DMS 273 (cell line): ENCODE measurements around the gene RHBDF2.

Experiments used
- DNase-seq: peaks from one replicate; lab custom pipeline; 2025; ENCODE audit not compliant: unreplicated experiment; lab: John Stamatoyannopoulos, UW

The RHBDF2 gene

DNA sequence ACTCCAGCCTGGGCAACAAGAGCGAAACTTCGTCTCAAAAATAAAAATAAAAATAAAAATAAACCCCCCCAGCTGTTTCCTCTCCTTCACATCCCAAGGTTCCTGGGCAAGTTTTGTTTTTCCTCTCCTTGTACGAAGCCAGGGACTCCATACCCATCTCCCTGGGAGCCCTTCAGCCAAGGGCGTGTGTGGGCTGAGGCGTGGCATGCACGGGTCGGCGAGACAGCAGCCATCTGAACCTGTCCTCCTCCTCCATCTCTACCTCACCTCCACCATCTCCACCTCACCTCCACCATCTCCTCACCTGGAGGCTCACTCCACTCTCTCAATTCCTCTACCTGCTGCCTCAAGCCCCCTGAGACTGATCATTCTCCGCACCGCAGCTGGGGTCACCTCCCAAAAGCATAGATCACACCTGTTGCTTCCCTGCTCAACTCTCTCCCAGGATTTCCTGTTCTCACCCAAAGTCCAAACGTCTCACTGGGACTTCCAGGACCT is 16.9 kb downstream of the RHBDF2 start:
- no peak for DNase-seq

DNA sequence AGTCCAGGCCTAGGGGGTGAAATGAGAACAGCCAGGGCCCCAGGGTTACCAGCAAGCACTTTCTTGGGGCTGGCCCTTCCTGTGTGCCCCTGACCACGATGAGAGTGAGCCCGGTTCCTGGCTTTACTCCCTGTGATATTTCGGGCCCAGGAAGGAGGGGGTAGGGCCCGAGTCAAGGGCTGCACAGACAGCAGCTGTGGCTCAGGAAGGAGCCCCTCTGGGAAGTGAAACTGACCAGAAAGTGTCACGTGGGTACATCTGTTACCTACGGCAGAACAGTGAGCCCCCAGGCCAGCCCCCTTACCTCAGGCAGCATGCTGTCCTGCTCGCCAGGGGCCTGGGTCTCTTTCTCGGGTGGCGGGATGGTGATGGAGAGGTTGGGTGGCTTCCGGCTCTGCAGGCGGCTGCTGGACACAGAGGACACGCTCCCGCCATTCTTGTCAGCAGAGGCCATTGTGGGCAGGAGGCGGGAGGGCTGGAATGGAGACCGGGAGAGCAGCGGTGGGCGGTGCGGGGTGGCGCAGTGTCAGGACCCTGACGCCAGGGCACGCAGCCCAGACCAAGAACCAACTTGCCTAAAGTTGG is 20.1 kb downstream of the RHBDF2 start:
- DNase-seq: no peak

DNA sequence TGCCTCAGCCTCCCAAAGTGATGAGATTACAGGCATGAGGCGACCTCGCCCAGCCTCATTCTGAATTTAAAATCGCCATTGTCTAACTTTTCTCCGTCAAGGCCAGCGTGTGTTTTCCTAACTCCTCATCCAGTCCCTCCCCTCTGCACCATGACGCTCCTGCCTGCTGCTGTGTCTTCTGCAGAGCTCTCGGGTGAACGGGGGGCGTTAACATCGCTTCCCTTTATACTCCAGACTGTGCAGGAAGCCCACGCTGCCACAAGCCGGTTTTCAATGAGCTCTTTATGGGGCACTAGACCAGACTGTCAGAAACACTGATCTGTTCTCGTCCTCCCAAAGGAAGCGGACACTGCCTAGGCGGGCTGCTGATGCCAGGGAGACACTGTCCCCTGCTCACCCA is 20.6 kb downstream of the RHBDF2 start:
- DNase-seq: no peak

DNA sequence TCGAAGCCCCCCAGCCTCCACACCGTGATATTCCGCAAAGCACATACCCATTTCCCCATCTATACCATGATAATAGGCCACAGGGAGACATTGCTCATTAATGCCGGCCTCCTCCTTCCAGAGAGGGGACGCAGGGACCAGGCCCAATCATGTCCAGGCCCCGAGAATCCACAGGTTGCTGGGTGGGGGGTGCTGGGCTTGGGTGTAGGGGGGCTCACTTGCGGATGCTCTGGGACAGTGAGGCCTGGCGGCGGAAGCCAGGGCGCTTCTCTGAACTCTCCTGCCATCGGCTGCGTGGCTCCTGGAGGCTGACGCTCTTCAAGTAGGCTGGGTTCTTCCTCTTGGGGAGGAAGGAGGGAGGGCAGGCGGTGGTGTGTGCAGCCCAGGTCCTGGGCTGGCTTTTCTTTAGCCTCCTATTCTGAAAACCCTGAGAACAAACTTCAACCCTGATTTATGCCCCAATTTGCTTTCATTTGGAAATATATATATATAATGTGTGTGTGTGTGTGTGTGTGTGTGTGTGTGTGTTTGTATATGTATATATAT is 21.6 kb downstream of the RHBDF2 start:
- no peak for DNase-seq

DNA sequence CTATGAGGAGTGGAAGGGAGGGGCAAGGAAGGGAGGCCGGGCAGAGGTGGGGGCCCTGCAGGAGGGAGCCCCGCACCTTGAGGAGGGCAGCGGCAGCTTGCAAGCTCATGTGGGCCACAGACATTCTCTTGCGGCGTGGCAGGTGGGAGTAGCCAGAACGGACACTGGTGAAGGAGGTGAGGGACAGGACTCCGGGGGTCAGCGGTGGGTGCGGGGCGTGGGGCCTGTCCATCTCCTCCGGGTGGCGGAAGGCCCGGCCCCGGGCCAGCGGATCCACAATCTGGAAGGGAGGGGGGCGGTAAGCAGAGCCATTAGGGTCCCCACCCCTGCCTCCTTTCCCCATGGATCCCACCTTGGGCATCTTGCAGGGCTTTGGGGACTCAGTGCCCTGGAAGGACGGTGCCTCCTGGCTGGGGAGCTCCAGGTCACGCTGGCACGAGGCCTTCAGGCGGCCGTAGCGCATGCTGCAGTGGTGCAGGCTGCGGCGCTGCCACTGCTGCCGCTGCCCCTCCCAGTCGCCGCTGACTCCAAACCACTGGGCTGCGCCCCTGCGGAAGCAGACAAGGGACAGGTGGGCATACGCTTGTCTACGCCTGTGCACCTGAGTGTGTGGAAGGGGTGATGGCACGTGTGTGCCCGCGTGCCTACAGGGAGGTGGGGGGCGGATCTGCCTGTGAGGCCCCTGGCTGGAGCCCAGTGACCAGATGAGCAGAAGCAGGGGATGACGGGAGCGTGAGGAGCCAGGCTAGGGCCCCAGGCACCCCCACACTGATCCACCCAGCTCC is 22.3 kb downstream of the RHBDF2 start:
- DNase-seq: no peak

DNA sequence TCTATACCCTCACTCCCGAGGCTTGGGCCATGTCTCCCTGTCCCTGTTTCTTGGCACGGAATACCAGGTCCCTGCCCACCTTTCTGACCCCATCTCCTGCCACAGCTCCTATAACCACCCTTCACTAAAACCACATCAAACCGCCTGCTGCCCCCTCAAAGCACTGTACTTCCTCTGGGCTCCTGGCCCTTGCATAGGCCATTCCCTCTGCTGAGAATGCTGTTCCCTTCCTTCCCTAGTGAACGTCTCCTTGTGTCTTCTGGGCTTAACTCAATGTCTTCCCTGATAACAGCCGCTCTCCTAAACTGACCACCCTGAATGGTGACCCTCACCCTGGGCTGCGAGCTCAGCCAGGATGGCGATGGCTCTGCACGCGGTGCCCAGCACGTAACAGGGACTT is 23.1 kb downstream of the RHBDF2 start:
- DNase-seq: no peak

DNA sequence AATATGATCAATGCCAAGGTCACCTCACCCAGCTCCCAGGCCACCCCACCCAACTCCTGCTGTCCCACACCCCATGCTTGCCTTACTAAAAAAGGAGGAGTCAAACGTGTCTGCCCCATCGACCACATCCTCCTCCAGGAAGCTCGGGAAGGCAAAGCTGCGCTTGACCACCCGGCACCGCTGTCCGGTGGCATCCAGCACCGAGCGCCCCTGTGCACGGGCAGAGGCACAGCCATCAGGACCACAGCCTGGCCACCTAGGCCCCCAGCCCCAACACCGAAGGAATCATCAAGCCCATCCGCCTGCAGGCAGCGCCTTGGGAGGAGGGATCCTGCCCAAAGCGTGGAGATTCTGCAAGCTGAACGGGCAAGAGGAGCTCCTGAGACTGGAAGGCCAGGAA is 23.6 kb downstream of the RHBDF2 start:
- no peak for DNase-seq

DNA sequence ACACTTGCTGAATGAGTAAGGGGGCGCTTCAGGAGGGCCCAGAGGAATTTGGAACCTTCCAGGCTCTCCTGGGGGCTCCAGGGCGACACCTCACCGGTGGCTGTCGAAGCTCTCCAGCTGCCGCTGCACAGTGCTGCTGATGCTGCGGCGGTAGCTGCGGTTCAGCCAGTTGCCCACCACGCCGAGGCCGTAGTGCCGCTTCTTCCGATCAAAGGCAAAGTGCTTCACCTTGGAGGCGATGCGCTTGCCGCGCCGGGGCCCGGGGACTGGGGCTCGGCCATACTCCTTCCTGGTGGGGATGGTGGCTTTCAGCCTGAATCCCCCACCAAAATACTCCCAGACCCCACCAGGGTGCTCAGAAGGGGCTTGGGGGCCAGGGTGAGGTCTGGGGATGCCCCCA is 24.5 kb downstream of the RHBDF2 start:
- no peak for DNase-seq

DNA sequence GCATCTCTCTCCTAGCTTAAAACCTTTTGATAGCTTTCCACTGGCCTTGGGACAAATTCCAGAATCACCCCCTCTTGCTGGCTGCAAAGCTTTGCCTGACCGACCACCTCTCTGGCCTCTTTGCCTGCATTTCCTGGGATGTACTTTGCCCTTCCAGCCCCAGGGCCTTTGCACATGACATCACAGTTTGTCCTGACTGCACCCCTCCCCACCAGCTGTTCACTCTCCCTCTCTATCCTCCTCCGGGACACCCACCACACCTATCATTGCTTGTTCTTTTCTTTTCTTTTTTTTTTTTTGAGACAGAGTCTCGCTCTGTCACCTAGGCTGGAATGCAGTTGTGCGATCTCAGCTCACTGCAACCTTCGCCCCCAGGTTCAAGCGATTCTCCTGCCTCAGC is 25.9 kb downstream of the RHBDF2 start:
- no peak for DNase-seq

DNA sequence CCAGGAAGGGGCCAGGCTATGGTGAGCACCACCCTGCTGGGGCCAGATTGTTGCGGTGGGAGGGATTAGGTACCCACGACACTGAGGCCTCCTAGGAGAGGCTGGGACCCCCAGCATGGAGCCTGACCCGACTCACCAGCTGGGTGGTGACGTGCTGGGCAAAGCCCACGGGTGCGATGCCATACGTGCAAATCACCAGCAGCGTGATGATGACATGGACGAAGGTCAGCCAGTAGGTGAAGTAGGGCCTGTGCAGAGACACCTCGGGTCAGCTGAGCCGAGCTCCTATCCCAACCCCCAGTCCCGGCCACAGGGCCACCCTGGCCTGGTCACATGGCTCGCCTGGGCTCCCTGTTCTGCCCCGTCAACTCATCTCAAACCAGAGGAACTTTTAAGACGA is 26.3 kb downstream of the RHBDF2 start:
- DNase-seq: no peak

DNA sequence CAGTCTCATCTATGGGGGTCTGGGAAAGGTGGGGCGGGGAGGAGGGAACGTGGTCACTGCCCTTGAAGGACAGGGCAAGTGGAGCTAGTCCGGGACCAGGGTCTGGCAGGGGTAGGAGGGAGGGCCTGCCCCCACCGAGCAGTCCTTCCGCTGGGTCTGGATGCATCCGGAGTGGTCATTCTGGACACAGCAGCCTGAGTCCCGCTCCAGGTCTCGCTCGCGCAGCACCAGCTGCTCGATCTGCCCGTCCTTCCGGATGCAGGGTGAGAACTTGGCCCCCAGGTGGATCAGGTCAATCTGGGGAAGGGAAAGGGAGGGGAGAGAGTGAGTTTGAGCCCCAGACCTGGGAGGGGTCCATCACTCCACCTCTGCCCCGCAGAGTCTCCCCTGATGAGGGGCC is 27.0 kb downstream of the RHBDF2 start:
- no peak for DNase-seq

DNA sequence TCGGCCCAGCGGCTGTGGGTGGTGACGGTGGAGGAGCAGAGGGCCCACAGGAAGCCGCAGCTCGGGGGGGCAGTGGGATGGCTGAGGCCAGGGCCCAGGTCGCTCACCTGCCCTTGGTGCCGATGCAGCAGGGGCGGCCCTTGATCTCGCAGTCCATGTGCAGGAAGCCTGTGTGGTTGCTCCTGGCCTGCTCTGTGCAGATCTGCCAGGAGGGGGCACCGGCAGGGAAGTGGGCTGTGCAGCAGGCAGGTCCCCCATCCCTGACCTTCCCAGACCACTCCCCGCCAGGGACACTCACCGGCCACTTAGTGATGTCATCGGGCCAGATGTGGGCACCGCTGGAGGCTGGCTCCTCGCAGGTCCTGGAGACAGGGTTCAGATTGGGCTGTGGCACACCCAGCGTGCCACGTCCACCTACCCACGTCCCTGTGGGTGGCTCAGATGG is 27.7 kb downstream of the RHBDF2 start:
- DNase-seq: peak; percentile 51

DNA sequence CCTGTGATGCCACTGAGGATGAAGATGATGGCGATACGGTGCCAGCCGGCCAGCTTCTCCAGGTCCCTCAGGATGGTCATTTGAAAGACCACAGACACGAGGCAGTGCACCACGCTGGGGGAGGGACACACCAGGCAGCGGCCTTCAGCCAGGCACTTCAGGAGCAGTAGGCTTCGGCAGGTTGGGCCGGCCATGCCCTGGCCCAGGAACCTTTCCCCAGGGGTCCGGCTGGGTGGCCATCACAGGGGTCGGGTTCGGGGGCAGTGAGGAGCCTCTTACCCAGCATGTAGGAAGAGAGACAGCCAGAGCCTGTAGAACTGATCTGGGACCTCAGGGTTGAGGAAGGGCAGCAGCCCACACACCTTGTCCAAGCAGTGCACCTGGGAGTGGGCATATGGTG is 28.5 kb downstream of the RHBDF2 start:
- DNase-seq: no peak

DNA sequence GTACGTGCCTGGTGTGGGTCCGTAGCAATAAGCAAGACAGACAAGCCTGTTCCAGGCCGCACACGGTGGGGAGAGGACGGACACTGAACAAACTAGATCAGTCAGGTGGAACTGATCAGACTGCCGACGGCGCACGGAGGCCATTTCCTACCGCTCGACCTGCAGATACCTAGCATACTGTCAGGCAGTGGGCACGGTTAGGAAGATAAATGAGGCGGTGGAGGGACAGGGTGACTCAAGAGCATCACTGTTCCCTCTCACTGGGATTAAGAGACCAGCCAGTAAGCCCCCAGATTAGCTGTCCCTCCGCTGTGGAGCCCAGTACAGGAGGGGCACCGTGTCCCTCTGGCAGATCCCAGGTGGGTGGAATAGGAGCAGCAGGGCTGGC is 29.0 kb downstream of the RHBDF2 start:
- no peak for DNase-seq

DNA sequence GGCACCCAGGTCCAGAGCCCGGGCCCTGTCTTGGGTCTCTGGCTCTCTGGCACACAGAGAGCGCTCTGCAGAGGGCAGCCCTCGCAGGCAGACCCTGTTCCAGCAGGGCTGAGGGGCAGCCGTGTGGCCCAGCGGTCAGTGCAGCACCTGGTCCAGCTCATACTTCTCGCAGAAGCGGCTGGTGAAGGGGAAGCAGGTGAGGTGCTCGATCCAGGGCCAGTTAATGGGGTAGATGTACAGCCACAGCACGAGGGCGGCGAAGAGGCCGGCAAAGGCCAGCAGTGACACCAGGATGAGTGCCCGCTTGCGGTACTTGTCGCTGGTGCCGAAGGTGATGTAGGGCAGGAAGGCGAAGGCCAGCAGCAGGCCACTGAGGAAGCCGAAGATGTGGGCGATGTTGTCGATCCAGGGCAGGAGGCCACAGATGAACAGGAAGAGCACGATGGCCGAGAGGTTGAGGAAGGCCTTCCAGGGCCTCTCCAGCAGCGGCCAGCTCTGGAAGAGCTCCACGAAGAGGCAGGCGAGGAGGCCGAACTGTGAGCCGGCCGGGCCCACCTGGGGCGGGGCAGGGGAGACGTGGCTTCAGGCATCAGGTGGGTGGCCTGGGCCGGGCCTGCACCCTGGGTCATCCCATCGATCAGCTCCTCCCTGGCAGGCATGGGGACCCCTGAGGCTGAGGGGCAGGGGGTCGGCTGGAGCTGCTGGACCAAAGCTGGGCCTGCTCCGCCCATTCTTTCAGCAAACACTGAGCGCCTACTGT is 29.5 kb downstream of the RHBDF2 start:
- no peak for DNase-seq

DNA sequence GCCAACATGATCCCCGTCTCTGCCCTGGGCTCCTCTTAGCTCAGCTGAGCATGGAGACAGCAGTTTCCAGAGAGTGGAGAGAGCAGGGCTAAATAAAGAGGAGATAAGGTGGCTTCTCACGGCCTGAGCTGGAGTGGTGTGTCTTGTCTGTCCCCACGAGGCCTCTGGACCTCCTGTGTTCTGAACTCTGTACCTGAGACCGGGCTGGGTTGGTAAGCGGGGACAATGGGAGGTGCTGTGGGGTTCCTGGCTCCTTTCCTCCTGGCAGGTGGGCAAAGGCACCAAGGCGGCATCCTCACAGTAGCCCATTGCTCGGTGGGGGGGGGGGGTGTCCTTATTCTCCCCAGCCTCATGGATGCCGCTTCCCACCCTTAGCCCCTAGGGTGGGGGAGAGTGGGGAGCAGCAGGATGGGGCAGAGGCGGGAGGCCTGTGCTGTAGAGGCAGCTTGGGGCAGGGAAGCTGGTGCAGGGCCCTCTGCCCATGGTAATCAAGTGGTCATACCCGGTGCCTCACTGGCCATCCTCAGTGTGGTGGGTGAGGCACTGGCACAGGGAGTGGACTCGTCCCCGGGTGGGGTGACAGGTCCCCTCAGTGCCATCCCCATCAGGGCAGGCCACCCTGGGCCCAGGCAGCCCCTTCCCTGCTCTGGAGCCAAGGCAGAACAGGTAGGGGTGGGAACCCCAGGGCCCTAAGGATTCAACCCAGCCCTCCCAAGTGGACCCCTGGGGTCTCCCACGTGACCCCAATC is 31.1 kb downstream of the RHBDF2 start:
- no peak for DNase-seq

DNA sequence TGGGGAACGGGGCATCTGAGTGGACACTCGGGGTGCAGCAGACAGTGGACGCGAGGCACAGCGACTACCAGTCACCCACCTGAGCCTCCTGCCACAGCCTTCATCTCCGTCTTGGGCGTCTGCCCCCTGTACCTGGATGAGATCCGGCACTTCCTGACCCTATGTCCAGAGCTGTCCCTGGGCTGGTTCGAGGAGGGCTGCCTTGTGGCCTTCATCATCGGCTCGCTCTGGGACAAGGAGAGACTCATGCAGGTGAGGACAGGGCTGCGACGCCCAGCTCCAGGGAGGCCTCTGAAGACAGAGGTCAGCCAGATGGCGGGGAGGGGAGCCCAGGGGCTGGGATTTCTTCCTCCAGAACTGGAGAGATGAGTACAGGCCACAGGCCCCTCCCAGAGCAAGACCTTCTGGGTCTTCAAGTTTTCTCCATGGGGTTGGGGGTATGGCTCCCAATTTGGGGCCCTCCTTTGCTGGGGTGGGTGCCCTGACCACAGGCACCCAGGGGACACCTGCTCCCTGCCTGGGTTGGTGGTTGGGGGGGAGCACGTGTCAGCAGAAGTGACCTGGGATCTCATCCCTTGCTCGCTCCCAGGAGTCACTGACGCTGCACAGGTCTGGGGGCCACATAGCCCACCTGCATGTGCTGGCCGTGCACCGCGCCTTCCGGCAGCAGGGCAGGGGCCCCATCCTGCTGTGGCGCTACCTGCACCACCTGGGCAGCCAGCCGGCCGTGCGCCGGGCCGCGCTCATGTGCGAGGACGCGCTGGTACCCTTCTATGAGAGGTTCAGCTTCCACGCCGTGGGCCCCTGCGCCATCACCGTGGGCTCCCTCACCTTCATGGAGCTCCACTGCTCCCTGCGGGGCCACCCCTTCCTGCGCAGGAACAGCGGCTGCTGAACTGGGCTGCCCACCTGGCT is 31.9 kb downstream of the RHBDF2 start:
- no peak for DNase-seq

DNA sequence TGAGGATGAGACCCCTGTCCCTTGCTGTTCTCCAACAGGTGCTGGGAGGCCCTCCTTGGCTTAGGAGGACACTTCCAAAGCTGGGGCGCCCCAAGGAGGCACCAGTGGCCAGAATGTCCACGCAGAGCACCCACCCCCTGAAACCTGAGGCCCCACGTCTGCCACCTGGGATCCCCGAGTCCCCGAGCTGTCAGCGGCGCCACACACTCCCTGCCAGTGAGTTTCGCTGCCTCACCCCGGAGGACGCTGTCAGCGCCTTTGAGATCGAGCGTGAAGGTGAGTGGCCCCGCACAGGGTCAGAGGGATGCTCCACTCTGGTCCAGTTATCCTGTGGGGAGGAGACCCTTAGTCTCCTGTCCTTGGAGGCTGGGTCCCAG is 32.6 kb downstream of the RHBDF2 start:
- no peak for DNase-seq

DNA sequence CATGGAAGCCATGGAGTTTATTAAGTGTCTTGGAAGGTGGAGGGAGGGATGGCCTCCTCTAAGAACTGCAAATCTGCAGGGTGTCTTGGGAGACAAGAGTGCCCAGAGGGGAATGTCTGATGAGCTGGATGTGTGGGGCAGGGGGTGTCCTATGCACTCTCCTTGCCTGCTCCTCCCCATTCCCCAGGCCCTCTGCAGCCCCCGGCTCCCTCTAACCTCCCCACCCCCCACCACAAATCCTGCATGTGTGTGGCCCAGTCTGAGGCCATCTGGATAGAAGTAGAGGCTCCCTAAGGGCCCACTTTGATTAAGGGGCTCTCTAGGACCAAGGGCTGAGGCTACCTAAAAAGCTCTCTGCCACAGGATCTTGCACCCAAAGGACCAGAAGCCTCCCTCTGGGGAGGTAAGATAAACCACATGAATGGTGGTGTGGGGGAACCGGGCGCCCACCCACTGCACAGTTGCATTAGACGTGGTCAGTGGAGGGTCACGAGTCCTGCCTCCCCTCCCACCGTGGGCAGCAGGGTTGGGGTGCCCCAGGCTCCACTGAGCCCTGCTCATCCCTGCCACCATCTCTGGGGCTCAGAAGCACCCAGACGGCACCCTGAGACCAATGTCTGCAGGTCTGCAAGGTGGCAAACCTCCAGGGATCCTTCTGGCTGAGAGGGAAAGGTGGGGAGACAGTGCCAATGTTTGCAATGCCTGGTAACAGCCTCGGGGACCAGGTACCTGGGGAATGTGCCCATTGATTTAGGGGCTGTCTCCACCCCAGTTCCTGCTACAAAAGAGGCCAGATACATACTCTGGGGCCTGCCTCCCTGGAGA is 33.2 kb downstream of the RHBDF2 start:
- peak; percentile 74 for DNase-seq
